SU-DHL-6 (cell line): ENCODE data around the gene IRAK1.

ENCODE experiments used
- CTCF ChIP-seq: fragments of 200-600 bp; sonication (generic); IDR thresholded peaks from one replicate; pipeline ENCODE4 v1.5.1; 2017; ENCODE audit warnings: antibody characterized with exemption, mild to moderate bottlenecking, low read length, moderate library complexity; ENCODE audit not compliant: insufficient read depth, poor library complexity, severe bottlenecking
- EZH2phosphoT487 ChIP-seq: fragments of 200-600 bp; sonication (generic), shearing (Covaris generic); conservative IDR thresholded peaks from 2 replicates; pipeline ENCODE4 v1.6.1; 2018; ENCODE audit warnings: mild to moderate bottlenecking, antibody characterized with exemption, low read length, moderate library complexity, mixed read lengths

- TF ChIP-seq CTCF = no peak
- TF ChIP-seq EZH2phosphoT487 = no peak
Measured at GRCh38 chrX:153999359-154000037, 20.2 kb downstream of the IRAK1 start.
